GM12878 (cell line): ENCODE data around the gene STAT3. TPM values are rescaled to one million over a fixed set of nuclear protein-coding genes. Genes with fewer than 3 reads are reported as not detected.

Experiments
- ATAC-seq: fragments of 200-7000 bp; cut with Tn5 transposase; 3 replicates; pipeline ENCODE4 v1.9.1; 2020; ENCODE audit warnings: mild to moderate bottlenecking, moderate library complexity
- BruUV-seq: library from RNA; stranded (reverse); fragments of 400-500 nt; replicated peaks from 2 replicates; lab custom pipeline; 2021; lab: Mats Ljungman, UMichigan
- CTCF ChIA-PET: fragments of 300-600 bp; sonication (Branson Sonifier 250); formaldehyde crosslinking; extraction: SDS; loops from one replicate; lab custom pipeline; 2021; ENCODE audit warnings: inconsistent platforms; lab: Yijun Ruan, JAX
- POLR2A ChIA-PET: fragments of 350-600 bp; formaldehyde crosslinking; extraction: SDS; loops from one replicate; lab custom pipeline; 2021; ENCODE audit warnings: inconsistent platforms; lab: Charles Lee
- RAD21 ChIA-PET: fragments of 300-600 bp; sonication (Branson Sonifier 250); formaldehyde crosslinking; loops from one replicate; lab custom pipeline; 2023; ENCODE audit warnings: antibody characterized with exemption; ENCODE audit not compliant: unreplicated experiment; lab: Charles Lee
- SMC1A ChIA-PET: fragments of 300-600 bp; sonication (Branson Sonifier 250); formaldehyde crosslinking; loops from one replicate; lab custom pipeline; 2023; ENCODE audit not compliant: unreplicated experiment, uncharacterized antibody; lab: Charles Lee
- DNase-seq: peaks from one replicate; pipeline ENCODE4 v3.0.0-alpha.2; 2011; ENCODE audit warnings: low read depth, low spot score
- FAIRE-seq: peaks from 3 replicates; lab custom pipeline; 2011; peaks lifted over from hg19 to GRCh38; lab: Jason Lieb, UNC
- H2AFZ ChIP-seq: 2 replicates; pipeline ENCODE4 v1.6.0; 2011; ENCODE audit warnings: low read depth, low read length, control low read depth; ENCODE audit not compliant: control insufficient read depth
- H3K27ac ChIP-seq: 2 replicates; pipeline ENCODE4 v1.5.1; 2011; ENCODE audit warnings: control low read depth; ENCODE audit not compliant: control insufficient read depth, insufficient read depth
- H3K27me3 ChIP-seq, 2 experiments: replicated peaks in 1 of 2; 2 replicates each; pipeline versions ENCODE4 v1.6.0 to v1.6.1; 2011; ENCODE audit warnings: low read length in 1 of 2; ENCODE audit not compliant: control insufficient read depth in 2 of 2, insufficient read depth in 2 of 2
- H3K36me3 ChIP-seq, 2 experiments: 2 replicates each; pipeline ENCODE4 v1.5.1; 2011; ENCODE audit warnings: low read length in 1 of 2; ENCODE audit not compliant: control insufficient read depth in 2 of 2, insufficient read depth in 2 of 2
- H3K4me1 ChIP-seq: 2 replicates; pipeline ENCODE4 v1.6.1; 2011; ENCODE audit warnings: mild to moderate bottlenecking, low read length, moderate library complexity, mixed read lengths; ENCODE audit not compliant: control insufficient read depth, insufficient read depth
- H3K4me2 ChIP-seq: 2 replicates; pipeline ENCODE4 v1.6.0; 2011; ENCODE audit warnings: control low read depth; ENCODE audit not compliant: control insufficient read depth, insufficient read depth
- H3K4me3 ChIP-seq: fragments of 200-600 bp; sonication (generic); 2 replicates; pipeline ENCODE4 v1.5.1; 2016
- H3K79me2 ChIP-seq: 2 replicates; pipeline ENCODE4 v1.6.0; 2011; ENCODE audit warnings: low read length; ENCODE audit not compliant: control insufficient read depth, insufficient read depth
- H3K9ac ChIP-seq: 2 replicates; pipeline ENCODE4 v1.8.0; 2011; ENCODE audit warnings: low read length, control low read depth, mixed read lengths; ENCODE audit not compliant: control insufficient read depth, insufficient read depth
- H3K9me3 ChIP-seq: replicated peaks from 3 replicates; pipeline ENCODE4 v1.5.1; 2011; ENCODE audit warnings: mild to moderate bottlenecking, low read length; ENCODE audit not compliant: control insufficient read depth, insufficient read depth
- H4K20me1 ChIP-seq: 2 replicates; pipeline ENCODE4 v1.6.0; 2011; ENCODE audit not compliant: control insufficient read depth, insufficient read depth
- JUNB ChIP-seq: IDR thresholded peaks from 2 replicates; pipeline ENCODE4 v1.6.1; 2016; ENCODE audit warnings: antibody characterized with exemption, mild to moderate bottlenecking
- WGBS: methylation state at CpG from one replicate; pipeline ENCODE4 v1.1.6; 2016; ENCODE audit warnings: low lambda C conversion rate; ENCODE audit not compliant: insufficient replicate concordance, insufficient coverage; ENCODE audit errors: missing lambda C conversion rate; 5-methylcytosine and 5-hydroxymethylcytosine counted together
- in situ Hi-C: fragments of 300-500 bp; cut with MboI; formaldehyde crosslinking; loops from 9 replicates; pipeline ENCODE4 v1.14.3; 2018; ENCODE audit warnings: mixed read lengths
- intact Hi-C: fragments of 100-400 bp; cut with micrococcal nuclease; formaldehyde crosslinking; loops from one replicate; pipeline ENCODE4 v1.14.2; 2022; ENCODE audit not compliant: unreplicated experiment
- polyA plus RNA-seq, 11 experiments: library from polyadenylated mRNA; depleted of rRNA in 4 of 11; unstranded in 6 of 11; stranded (reverse) in 5 of 11; fragments of >200 nt; fragmentation: Nextera tagmentation in 4 of 11; fragmentation: Illumina TruSeq in 1 of 11; extraction: Ambion mirVana in 4 of 11; extraction: Trizol in 1 of 11; gene quantifications; 1 replicate in 1 of 11; 2 replicates in 10 of 11; pipeline versions ENCODE4 v1.2.1 to v1.2.3, GENCODE V29; 2011 to 2016; ENCODE audit warnings: inconsistent platforms in 2 of 11, missing spikeins in 2 of 11, low read depth in 1 of 11
- total RNA-seq, 4 experiments: library from RNA; depleted of rRNA in 3 of 4; stranded (reverse); fragments of >200 nt in 3 of 4; fragmentation: Illumina TruSeq in 1 of 4; extraction: Trizol in 1 of 4; gene quantifications; 2 replicates each; pipeline versions ENCODE4 v1.2.1 to v1.2.3, GENCODE V29; 2013 to 2021
- TF ChIP-seq, protein P1 (sequence below): fragments of 150-350 bp; IDR thresholded peaks from 2 replicates; pipeline ENCODE4 v1.6.1; 2016; ENCODE audit warnings: low read depth, low read length

The STAT3 gene
- total and polyA plus RNA-seq, 10 of the 15 experiments (the other 5 are each of a cell fraction or from before 2014, with no cell fraction given), result 18.4 to 96.4 (median 60.9) TPM

DNA sequence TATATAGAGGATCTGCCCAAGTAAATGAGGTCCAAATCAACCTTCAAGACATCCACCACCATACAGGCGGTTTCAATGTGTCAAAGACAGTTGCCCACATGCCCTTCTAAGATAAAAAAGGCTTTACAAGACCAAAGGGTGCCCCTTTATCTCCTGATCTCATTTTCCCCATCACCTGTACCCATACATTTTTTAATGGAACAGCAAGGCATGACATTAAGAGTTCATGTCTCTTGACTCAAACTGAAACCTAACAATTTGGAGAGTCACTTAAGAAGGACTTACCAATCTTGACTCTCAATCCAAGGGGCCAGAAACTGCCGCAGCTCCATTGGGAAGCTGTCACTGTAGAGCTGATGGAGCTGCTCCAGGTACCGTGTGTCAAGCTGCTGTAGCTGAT, 40.1 kb downstream of the STAT3 start:
- POLR2A ChIA-PET, result no interaction called here

More for the DNA sequence above, 40.1 kb downstream of the STAT3 start:
- no peak overlapping the region for H2AFZ ChIP-seq
- CTCF ChIA-PET, result interaction anchor here (0.5 to 1.0 kb wide), 4 partner anchors 13 to 124 kb away, joined by 3 to 4 read pairs (median 3); no protein-coding TSS in a partner anchor
- ATAC-seq (no peak), DNase-seq (no peak), FAIRE-seq (no peak)
- no peak overlapping the region for H3K4me2 ChIP-seq
- BruUV-seq, result no TSS peak
- no peak overlapping the region for H3K4me3 ChIP-seq
- intact Hi-C loops (no loop called here), in situ Hi-C loops (no loop called here)
- TF ChIP-seq, protein P1, sequence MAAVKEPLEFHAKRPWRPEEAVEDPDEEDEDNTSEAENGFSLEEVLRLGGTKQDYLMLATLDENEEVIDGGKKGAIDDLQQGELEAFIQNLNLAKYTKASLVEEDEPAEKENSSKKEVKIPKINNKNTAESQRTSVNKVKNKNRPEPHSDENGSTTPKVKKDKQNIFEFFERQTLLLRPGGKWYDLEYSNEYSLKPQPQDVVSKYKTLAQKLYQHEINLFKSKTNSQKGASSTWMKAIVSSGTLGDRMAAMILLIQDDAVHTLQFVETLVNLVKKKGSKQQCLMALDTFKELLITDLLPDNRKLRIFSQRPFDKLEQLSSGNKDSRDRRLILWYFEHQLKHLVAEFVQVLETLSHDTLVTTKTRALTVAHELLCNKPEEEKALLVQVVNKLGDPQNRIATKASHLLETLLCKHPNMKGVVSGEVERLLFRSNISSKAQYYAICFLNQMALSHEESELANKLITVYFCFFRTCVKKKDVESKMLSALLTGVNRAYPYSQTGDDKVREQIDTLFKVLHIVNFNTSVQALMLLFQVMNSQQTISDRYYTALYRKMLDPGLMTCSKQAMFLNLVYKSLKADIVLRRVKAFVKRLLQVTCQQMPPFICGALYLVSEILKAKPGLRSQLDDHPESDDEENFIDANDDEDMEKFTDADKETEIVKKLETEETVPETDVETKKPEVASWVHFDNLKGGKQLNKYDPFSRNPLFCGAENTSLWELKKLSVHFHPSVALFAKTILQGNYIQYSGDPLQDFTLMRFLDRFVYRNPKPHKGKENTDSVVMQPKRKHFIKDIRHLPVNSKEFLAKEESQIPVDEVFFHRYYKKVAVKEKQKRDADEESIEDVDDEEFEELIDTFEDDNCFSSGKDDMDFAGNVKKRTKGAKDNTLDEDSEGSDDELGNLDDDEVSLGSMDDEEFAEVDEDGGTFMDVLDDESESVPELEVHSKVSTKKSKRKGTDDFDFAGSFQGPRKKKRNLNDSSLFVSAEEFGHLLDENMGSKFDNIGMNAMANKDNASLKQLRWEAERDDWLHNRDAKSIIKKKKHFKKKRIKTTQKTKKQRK, result no peak
- TF ChIP-seq JUNB, result peak; percentile 11; the same call in 1 of the 2 replicates
- 94% methylated on average over 3 of the region's 3 CpGs for WGBS
- RAD21 ChIA-PET, result interaction anchor here (1.8 kb wide), 1 partner anchor 10 kb away, joined by 6 read pairs; no protein-coding TSS in a partner anchor
- H3K9me3 ChIP-seq, result no peaks in the 10 kb centered on the region
- peaks cover 12% of the 10 kb centered on the region for H3K4me1 ChIP-seq
- peaks cover 0 to 22% of the 10 kb centered on the region in 2 experiments for H3K36me3 ChIP-seq
- H4K20me1 ChIP-seq, result no peaks in the 10 kb centered on the region; the same call in 1 of the 2 replicates
- no peaks in the 10 kb centered on the region for H3K27me3 ChIP-seq
- SMC1A ChIA-PET, result interaction anchor here (0.6 to 1.5 kb wide), 4 partner anchors 11 to 31 kb away, joined by 3 to 5 read pairs (median 3); no protein-coding TSS in a partner anchor
- peaks cover 39% of the 10 kb centered on the region for H3K79me2 ChIP-seq
- H3K9ac ChIP-seq, result no peak overlapping the region
- no peak overlapping the region for H3K27ac ChIP-seq
